ENCODE data around the gene CDCP1. TPM values are rescaled to one million over a fixed set of nuclear protein-coding genes. Genes with fewer than 3 reads are reported as not detected.
"Not testable (repeated sequence)": the region's sequence is repeated elsewhere in the genome, so short reads cannot be mapped to it uniquely, and the experiment has no call there.

CDCP1 gene
- total RNA-seq, 4 donors from 2014 or later, result 14.7 to 35.9 (median 24.2) TPM

DNA sequence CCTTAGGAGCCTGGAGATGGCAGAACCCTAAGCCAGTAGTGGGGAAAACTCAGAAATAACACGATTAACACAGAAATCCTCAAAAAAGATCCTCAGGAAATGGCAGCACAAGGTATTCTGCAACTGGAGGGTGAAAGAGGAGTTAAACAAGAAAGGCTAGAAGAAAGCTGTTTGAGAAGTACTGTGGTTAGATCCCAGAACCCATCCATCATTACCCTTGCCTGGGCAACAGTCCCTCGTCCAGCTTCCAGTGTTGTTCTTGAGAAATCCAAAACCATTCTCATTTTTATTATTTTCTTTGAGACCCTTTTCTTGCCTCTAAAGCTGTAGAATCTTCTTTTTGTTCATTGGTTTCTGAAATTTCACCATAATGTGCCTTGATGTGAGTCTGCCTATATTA lies 2.7 kb upstream of the CDCP1 start:
- 67 to 68% methylated on average over 2 of the region's 2 CpGs for WGBS, 2 donors
- intact Hi-C loops (cut with DNase I), result no loop called here
- Histone ChIP-seq H3K4me3 (replicated peaks in 1 of 3) (no peak overlapping the region), H3K36me3 (no peaks in the 10 kb centered on the region), H3K27ac (no peak overlapping the region), H3K4me1 (peaks cover 12 to 13% of the 10 kb centered on the region in 2 donors), H3K9me3 (no peaks in the 10 kb centered on the region), H3K27me3 (no peaks in the 10 kb centered on the region)
- no peak for DNase-seq
- TF ChIP-seq, protein P1, sequence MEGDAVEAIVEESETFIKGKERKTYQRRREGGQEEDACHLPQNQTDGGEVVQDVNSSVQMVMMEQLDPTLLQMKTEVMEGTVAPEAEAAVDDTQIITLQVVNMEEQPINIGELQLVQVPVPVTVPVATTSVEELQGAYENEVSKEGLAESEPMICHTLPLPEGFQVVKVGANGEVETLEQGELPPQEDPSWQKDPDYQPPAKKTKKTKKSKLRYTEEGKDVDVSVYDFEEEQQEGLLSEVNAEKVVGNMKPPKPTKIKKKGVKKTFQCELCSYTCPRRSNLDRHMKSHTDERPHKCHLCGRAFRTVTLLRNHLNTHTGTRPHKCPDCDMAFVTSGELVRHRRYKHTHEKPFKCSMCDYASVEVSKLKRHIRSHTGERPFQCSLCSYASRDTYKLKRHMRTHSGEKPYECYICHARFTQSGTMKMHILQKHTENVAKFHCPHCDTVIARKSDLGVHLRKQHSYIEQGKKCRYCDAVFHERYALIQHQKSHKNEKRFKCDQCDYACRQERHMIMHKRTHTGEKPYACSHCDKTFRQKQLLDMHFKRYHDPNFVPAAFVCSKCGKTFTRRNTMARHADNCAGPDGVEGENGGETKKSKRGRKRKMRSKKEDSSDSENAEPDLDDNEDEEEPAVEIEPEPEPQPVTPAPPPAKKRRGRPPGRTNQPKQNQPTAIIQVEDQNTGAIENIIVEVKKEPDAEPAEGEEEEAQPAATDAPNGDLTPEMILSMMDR (IDR thresholded peaks at IDR 0.05), result no peak
- TF ChIP-seq POLR2A (IDR thresholded peaks at IDR 0.05), result no peak

DNA sequence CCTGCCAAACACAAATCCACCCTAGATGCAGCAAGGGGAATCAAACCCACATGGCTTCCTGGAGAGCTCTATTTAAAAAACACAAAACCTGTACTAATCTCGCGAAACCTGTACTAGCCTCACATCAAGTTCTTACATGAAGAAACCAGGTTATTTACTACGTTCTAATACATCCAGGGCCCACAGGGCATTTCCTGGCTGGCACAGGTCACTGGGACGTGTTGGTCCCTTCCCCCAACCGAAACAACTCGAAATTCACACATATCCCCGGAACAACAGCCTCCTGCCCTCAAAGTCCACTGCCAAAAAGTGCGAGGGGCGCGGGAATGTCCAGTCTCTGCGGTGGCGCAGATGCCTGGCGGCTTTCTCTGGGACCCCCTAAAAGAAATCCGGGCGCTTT lies 955 bp downstream of the CDCP1 start:
- H3K4me1 ChIP-seq, result peaks cover 16 to 17% of the 10 kb centered on the region in 2 donors
- peak overlapping the region; percentile 45 to 71 (median 45) for H3K4me3 ChIP-seq (replicated peaks in 1 of 3)
- TF ChIP-seq POLR2A (IDR thresholded peaks at IDR 0.05), result no peak
- TF ChIP-seq, protein P1 (IDR thresholded peaks at IDR 0.05), result no peak
- H3K27me3 ChIP-seq, result no peaks in the 10 kb centered on the region
- H3K27ac ChIP-seq, result peak overlapping the region in 2 of 3 donors; percentile 68 to 78
- H3K9me3 ChIP-seq, result no peaks in the 10 kb centered on the region
- peak; percentile 26 to 38 for DNase-seq
- no peaks in the 10 kb centered on the region for H3K36me3 ChIP-seq
- intact Hi-C loops (cut with DNase I), result no loop called here
- WGBS, 2 donors, result 5 to 11% methylated on average over 11 to 15 of the region's 15 CpGs

DNA sequence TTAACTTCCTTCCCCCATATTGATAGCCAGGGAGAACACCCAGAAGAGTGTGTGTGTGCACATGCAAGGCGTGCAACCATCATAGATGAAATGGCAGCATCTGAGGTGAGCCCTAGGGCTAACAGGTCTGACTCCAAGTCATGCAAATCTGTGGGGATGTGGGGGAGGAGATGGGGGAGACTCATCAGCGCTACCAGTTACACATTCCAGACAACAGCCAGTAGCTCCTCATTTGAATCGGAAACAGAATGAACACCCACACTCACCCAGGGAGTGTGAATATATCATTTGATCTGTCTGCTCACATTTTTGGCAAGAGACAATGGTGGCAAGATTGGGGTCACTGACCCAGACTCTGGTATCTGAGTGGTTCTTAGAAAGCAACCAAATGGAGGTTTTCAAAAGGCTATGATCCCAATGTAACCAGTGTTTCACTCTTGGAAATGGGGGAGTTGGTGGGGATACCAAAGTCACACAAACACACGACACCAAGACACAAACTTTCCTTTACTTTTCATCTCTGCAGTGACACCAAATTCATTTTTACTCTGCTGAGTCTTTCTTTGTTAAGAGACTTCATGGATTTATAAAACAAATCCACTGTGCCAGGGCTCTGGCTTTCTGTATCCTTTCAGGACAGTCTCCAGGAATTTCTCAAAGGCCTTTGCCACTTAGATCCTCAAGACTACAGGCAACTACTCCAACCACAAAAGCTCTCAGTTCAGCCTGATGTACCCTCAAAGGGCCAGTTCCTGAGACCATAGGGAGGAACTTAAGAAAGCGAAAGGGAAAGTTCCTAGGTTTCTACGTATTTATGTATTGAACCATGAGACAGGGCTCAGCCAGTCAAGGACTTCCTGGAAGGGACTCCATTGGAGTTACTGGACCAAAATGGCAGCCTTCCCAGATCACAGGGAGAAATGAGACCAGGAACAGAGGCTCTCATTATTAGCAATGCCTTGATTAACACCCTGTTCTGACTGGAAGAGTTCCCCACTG lies 2.2 kb downstream of the CDCP1 start:
- Histone ChIP-seq H3K36me3 (no peaks in the 10 kb centered on the region), H3K4me3 (replicated peaks in 1 of 3) (no peak overlapping the region), H3K4me1 (peaks cover 17 to 22% of the 10 kb centered on the region in 2 donors), H3K27ac (peak overlapping the region; percentile 68 to 86 (median 78)), H3K27me3 (no peaks in the 10 kb centered on the region), H3K9me3 (no peaks in the 10 kb centered on the region)
- 66 to 70% methylated on average over 6 of the region's 6 CpGs for WGBS, 2 donors
- intact Hi-C loops (cut with DNase I), result no loop called here
- no peak for TF ChIP-seq POLR2A (IDR thresholded peaks at IDR 0.05)
- TF ChIP-seq, protein P1 (IDR thresholded peaks at IDR 0.05), result no peak
- DNase-seq, result peak; percentile 69 to 74

DNA sequence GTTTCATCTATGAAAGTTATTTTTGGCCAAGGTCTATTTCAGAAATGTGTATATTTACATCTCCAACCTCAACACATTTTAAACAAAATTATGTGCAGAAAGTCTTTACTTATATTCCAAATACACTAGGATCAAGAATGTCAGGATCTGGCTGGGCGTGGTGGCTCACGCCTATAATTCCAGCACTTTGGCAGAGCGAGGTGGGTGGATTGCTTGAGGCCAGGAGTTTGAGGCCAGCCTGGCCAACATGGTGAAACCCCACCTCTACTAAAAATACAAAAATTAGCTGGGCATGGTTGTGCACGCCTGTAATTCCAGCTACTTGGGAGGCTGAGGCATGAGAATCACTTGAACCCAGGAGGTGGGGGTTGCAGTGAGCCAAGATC lies 5.4 kb downstream of the CDCP1 start:
- 89 to 93% methylated on average over 4 of the region's 4 CpGs for WGBS, 2 donors
- H3K9me3 ChIP-seq; intact Hi-C loops (cut with DNase I); H3K4me3 ChIP-seq (replicated peaks in 1 of 3); H3K27ac ChIP-seq; H3K27me3 ChIP-seq; H3K36me3 ChIP-seq; DNase-seq: not testable (repeated sequence)
- H3K4me1 ChIP-seq, result peaks cover 17 to 35% of the 10 kb centered on the region in 2 donors

DNA sequence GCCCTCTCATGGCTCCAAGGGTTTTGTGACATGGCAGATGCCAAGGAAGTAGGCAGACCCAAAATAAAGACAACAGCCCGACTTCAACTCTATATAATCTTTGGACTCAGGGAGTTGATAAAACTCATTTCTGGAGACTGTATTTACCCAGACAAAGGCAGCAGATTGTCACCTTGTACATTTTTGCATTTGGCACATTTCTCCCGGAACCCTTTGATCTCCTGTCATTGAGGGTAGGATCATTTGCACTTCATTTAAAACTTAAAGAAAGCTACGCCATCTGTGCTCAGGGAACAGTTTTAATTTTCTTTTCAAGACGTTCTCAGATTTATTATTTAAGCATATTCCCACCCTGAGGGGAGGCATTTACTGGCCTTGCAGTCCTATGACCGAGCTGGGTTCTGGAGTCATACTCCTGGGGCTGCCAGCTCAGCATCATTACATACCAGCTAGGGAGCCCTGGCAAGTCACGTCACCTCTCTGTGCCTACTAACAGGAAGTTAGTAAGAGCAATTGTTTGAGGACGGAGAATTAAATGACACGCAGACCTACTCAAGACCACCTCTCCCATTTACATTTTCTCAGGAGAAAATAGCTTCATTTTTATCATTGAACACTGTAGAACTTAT lies 5.9 kb downstream of the CDCP1 start:
- intact Hi-C loops (cut with DNase I), result no loop called here
- H3K27ac ChIP-seq, result no peak overlapping the region
- TF ChIP-seq, protein P1 (IDR thresholded peaks at IDR 0.05), result no peak
- no peak for TF ChIP-seq POLR2A (IDR thresholded peaks at IDR 0.05)
- no peak for DNase-seq
- H3K9me3 ChIP-seq, result no peaks in the 10 kb centered on the region
- H3K36me3 ChIP-seq, result no peaks in the 10 kb centered on the region
- no peak overlapping the region for H3K4me3 ChIP-seq (replicated peaks in 1 of 3)
- H3K4me1 ChIP-seq, result peaks cover 17 to 35% of the 10 kb centered on the region in 2 donors
- 77 to 79% methylated on average over 8 of the region's 8 CpGs for WGBS, 2 donors
- H3K27me3 ChIP-seq, result no peaks in the 10 kb centered on the region
